Progenitor cell of endocrine pancreas (in vitro differentiated cells): ENCODE data around the gene ATXN3. TPM values are rescaled to one million over a fixed set of nuclear protein-coding genes. Genes with fewer than 3 reads are reported as not detected.

Source experiments
- DNase-seq: peaks from one replicate; pipeline ENCODE4 v3.0.0; 2021; ENCODE audit warnings: low spot score; ENCODE audit not compliant: unreplicated experiment
- H3K27ac Mint-ChIP-seq: 2 replicates; pipeline ENCODE4 v1.8.0; 2021; ENCODE audit warnings: mild to moderate bottlenecking, moderate library complexity, mixed read lengths
- H3K27me3 Mint-ChIP-seq: 2 replicates; pipeline ENCODE4 v1.8.0; 2021; ENCODE audit warnings: mixed read lengths
- H3K36me3 Mint-ChIP-seq: 2 replicates; pipeline ENCODE4 v1.8.0; 2022; ENCODE audit warnings: mixed read lengths; ENCODE audit not compliant: insufficient read depth
- H3K4me1 Mint-ChIP-seq: 2 replicates; pipeline ENCODE4 v1.8.0; 2021; ENCODE audit warnings: low read depth, mixed read lengths
- H3K4me3 Mint-ChIP-seq: 2 replicates; pipeline ENCODE4 v1.8.0; 2021; ENCODE audit warnings: low read depth, mild to moderate bottlenecking, moderate library complexity, mixed read lengths
- H3K9me3 Mint-ChIP-seq: 2 replicates; pipeline ENCODE4 v1.8.0; 2021; ENCODE audit warnings: low read depth, mixed read lengths
- total RNA-seq: library from RNA; stranded (reverse); gene quantifications from 2 replicates; pipeline ENCODE4 v1.2.1, GENCODE V29; 2021
- TF ChIP-seq, protein P1 (sequence below): fragments of 200-600 bp; sonication (generic); IDR thresholded peaks from one replicate; pipeline ENCODE4 v1.5.0; 2021; ENCODE audit warnings: antibody characterized with exemption, mild to moderate bottlenecking; ENCODE audit not compliant: unreplicated experiment

The ATXN3 gene
- total RNA-seq, 1 donor from 2014 or later: 33.4 TPM

DNA sequence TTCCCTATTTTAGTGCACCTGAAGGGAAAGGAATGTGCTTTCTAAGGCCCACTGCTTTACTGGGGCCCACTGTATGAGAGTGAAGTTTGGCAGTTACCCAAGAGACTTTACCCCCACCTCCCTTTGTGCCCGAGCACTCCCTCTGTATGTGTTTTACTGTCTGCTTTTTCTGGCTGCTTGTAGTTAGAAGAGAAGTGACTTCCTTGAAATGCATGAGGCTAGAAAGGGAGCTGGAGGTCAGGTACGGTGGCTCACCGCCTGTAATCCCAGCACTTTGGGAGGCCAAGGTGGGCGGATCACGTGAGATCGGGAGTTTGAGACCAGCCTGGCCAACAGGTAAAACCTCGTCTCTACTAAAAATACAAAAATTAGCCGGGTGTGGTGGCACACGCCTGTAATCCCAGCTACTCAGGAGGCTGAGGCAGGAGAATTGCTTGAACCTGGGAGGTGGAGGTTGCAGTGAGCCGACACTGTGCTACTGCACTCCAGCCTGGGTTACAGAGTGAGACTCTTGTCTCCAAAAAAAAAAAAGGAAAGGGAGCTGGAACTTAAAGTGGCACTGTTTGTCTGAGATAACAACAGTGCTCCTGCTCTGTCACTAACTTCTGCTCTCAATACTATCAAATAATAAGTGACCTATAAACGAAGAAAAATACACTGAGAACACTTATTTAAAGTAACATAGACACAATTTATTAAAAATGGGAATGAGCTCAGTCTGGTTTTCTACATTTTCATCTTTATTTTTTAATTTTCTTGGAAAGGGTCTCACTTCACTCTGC lies 72.3 kb downstream of the ATXN3 start:
- Mint-ChIP-seq H3K27me3 (no peaks in the 10 kb centered on the region), H3K4me1 (peaks cover 22% of the 10 kb centered on the region), H3K4me3 (peak overlapping the region; percentile 16), H3K9me3 (peaks cover 7% of the 10 kb centered on the region), H3K36me3 (peaks cover 18% of the 10 kb centered on the region), H3K27ac (peak overlapping the region; percentile 84)
- DNase-seq: no peak
- TF ChIP-seq, protein P1, sequence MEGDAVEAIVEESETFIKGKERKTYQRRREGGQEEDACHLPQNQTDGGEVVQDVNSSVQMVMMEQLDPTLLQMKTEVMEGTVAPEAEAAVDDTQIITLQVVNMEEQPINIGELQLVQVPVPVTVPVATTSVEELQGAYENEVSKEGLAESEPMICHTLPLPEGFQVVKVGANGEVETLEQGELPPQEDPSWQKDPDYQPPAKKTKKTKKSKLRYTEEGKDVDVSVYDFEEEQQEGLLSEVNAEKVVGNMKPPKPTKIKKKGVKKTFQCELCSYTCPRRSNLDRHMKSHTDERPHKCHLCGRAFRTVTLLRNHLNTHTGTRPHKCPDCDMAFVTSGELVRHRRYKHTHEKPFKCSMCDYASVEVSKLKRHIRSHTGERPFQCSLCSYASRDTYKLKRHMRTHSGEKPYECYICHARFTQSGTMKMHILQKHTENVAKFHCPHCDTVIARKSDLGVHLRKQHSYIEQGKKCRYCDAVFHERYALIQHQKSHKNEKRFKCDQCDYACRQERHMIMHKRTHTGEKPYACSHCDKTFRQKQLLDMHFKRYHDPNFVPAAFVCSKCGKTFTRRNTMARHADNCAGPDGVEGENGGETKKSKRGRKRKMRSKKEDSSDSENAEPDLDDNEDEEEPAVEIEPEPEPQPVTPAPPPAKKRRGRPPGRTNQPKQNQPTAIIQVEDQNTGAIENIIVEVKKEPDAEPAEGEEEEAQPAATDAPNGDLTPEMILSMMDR: no peak

DNA sequence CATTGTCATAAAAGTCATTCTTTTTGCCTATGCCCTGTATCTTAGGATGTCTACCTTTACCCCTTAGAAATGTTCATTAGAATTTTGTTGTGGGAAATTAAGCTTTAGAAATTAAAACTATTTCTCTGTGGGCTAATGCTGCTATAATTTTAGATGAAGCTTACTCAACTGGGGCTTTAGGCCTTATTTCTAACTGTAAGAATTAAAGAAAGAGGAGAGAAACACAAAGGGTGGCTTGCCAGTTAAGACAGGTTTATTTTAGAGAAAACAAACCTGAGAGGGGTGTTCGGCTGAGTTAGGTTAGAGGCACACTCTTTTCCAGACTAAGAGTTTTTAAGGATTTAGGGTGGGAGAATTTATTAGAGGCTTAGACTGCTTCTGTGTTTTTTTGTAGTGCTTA lies 72.9 kb downstream of the ATXN3 start:
- peaks cover 22% of the 10 kb centered on the region for H3K4me1 Mint-ChIP-seq
- H3K4me3 Mint-ChIP-seq: no peak overlapping the region
- peak overlapping the region; percentile 51 for H3K27ac Mint-ChIP-seq
- TF ChIP-seq, protein P1: no peak
- no peaks in the 10 kb centered on the region for H3K27me3 Mint-ChIP-seq
- peaks cover 7% of the 10 kb centered on the region for H3K9me3 Mint-ChIP-seq
- DNase-seq: no peak
- H3K36me3 Mint-ChIP-seq: peaks cover 20% of the 10 kb centered on the region

DNA sequence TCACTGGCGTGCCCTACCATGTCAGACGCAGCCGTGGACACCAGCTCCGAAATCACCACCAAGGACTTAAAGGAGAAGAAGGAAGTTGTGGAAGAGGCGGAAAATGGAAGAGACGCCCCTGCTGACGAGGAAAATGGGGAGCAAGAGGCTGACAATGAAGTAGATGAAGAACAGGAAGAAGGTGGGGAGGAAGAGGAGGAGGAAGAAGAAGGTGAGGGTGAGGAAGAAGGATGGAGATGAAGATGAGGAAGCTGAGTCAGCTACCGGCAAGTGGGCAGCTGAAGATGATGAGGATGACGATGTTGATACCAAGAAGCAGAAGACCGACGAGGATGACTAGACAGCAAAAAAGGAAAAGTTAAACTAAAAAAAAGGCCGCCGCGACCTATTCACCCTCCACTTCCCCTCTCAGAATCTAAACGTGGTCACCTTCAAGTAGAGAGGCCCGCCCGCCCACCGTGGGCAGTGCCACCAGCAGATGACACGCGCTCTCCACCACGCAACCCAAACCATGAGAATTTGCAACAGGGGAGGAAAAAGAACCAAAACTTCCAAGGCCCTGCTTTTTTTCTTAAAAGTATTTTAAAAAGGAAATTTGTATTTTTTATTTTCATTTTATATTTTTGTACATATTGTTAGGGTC lies 79.7 kb downstream of the ATXN3 start:
- Mint-ChIP-seq H3K36me3 (peaks cover 20% of the 10 kb centered on the region), H3K9me3 (no peaks in the 10 kb centered on the region), H3K4me1 (peaks cover 15% of the 10 kb centered on the region), H3K27me3 (no peaks in the 10 kb centered on the region), H3K27ac (peak overlapping the region; percentile 92), H3K4me3 (no peak overlapping the region)
- TF ChIP-seq, protein P1: no peak
- no peak for DNase-seq

- DNase-seq: no peak
- Mint-ChIP-seq H3K27ac (no peak overlapping the region), H3K4me1 (peaks cover 15% of the 10 kb centered on the region), H3K4me3 (no peak overlapping the region), H3K9me3 (no peaks in the 10 kb centered on the region), H3K27me3 (no peaks in the 10 kb centered on the region), H3K36me3 (peaks cover 13% of the 10 kb centered on the region)
- TF ChIP-seq, protein P1: no peak
Measured at GRCh38 chr14:92022036-92022435, 84.3 kb downstream of the ATXN3 start.

GRCh38 chr14:92021523-92021922 lies 84.9 kb downstream of the ATXN3 start:
- H3K36me3 Mint-ChIP-seq: peaks cover 12% of the 10 kb centered on the region

More at GRCh38 chr14:92021523-92021922, 84.9 kb downstream of the ATXN3 start:
- H3K4me3 Mint-ChIP-seq: no peak overlapping the region
- H3K4me1 Mint-ChIP-seq: peaks cover 14% of the 10 kb centered on the region
- no peaks in the 10 kb centered on the region for H3K27me3 Mint-ChIP-seq
- H3K27ac Mint-ChIP-seq: no peak overlapping the region
- no peaks in the 10 kb centered on the region for H3K9me3 Mint-ChIP-seq
- DNase-seq: no peak
- TF ChIP-seq, protein P1: no peak
